ENCODE measurements around the gene PTPRO. TPM values are rescaled to one million over a fixed set of nuclear protein-coding genes. Genes with fewer than 3 reads are reported as not detected.

Gene PTPRO
- total RNA-seq, 2 donors from 2014 or later, result 4.6 to 5.6 TPM

DNA sequence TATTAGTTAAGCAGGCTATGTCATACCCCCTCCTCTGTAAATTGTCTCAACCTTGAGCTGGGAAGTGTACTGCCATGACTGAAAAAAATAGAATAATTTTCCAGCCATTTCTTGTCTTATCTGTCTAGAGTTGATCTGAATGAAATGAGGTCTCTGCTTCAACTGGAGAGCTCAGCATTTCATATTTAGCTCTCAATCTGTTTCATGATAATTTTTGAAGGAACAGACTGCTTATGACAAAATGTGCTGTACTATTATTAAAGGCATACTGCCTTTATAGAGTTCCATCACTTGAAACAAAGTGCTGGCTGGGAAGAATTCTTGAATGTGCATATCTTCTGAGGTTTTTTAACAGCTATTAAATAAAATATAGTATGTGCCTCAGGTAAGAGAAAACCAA is 19.1 kb downstream of the PTPRO start:
- intact Hi-C loops (cut with DNase I), result no loop called here
- no peak for DNase-seq (ENCODE audit: low spot score)

DNA sequence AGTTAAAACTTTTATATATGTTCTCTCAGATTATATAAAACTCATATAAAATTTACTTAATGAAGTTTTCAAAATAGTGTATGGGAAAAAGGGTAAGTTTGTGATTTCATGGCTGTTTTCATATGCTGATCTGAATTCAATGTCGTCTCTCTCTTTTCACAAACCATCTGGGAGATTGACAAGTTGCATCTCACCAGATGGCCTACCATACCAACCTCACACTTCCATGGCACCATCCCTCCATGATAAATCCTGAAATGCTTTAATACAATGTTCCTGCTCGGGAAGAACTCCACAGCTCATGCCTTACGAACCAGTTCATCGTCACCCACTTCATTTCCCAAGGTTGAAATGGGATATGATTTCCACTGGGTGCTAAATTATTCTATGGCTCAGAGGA is 22.3 kb downstream of the PTPRO start:
- DNase-seq (ENCODE audit: low spot score), result no peak
- intact Hi-C loops (cut with DNase I), result no loop called here

DNA sequence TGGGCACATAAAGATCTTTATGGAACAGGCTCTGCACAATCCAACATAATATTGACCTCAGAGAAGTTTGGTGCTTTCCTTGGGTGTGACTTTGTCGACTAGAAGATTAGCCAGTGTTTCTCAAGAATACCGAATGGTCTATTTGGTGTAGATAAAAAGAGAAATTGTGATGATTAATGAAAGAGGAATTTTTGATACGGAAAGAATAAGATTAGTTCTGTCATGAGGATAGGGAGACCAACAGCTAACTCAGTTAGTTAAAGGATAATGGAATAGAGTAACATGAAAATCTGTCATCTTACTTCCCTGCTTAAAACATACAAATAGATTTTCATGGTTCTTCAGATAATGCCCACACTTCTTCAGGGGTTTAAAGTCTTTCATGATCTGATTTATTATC is 24.2 kb downstream of the PTPRO start:
- no peak for DNase-seq (ENCODE audit: low spot score)
- intact Hi-C loops (cut with DNase I), result no loop called here

- no peak for DNase-seq (ENCODE audit: low spot score)
These were observed 28.3 kb downstream of the PTPRO start for GRCh38 chr12:15350643-15351042.

GRCh38 chr12:15355766-15356165 is 33.5 kb downstream of the PTPRO start:
- DNase-seq (ENCODE audit: low spot score), result no peak
- intact Hi-C loops (cut with DNase I), result no loop called here

More at GRCh38 chr12:15350643-15351042, 28.3 kb downstream of the PTPRO start:
- intact Hi-C loops (cut with DNase I), result no loop called here

- DNase-seq (ENCODE audit: low spot score), result no peak
- intact Hi-C loops (cut with DNase I), result no loop called here
These were observed 34.6 kb downstream of the PTPRO start for GRCh38 chr12:15356951-15357364.

- no peak for DNase-seq (ENCODE audit: low spot score)
These were observed 42.2 kb downstream of the PTPRO start for GRCh38 chr12:15364221-15365160.

GRCh38 chr12:15368812-15369211 is 46.5 kb downstream of the PTPRO start:
- no peak for DNase-seq (ENCODE audit: low spot score)
- intact Hi-C loops (cut with DNase I), result no loop called here

More at GRCh38 chr12:15364221-15365160, 42.2 kb downstream of the PTPRO start:
- intact Hi-C loops (cut with DNase I), result no loop called here

DNA sequence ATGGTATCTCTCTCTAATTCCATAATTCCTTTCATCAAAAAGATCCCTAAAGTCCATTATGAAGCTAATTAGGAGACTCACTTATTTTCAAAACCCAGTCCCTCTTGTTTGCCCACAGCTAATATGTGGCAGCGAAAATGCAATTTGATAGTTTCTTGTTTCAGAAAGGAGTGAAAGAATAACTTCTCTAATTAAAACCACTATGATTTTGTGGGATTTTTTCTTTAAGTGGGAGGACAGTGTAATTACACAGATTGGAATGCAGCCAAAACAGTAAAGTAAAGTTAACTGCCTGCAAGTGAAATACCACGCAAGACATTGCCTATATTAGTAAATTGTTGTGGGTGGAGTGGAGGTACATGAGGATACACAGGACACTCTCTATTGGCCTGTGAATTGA is 50.0 kb downstream of the PTPRO start:
- intact Hi-C loops (cut with DNase I), result no loop called here
- DNase-seq (ENCODE audit: low spot score), result no peak

GRCh38 chr12:15387772-15388171 is 65.5 kb downstream of the PTPRO start:
- no peak for DNase-seq (ENCODE audit: low spot score)
- intact Hi-C loops (cut with DNase I), result no loop called here

DNA sequence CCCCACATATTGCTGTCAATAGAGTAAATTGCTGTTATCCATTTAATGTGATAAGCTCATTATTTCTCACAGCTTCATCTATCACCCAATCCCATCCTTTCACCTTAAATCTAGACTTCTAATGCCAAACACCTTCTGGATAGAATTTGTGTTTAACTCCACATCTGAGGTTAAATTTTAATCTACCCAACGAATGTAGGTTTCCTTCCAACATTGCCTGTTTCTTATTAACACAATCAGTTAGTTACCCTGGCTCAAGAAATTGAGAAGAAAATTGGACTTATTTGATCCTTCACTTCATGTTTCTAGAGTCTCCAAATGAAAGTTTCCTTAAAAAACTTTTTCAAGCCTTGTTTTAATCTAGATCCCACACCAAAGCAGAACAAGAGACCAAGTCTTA is 67.3 kb downstream of the PTPRO start:
- DNase-seq (ENCODE audit: low spot score), result no peak
- intact Hi-C loops (cut with DNase I), result no loop called here

- DNase-seq (ENCODE audit: low spot score), result no peak
- intact Hi-C loops (cut with DNase I), result no loop called here
These were observed 70.7 kb downstream of the PTPRO start for GRCh38 chr12:15393037-15393436.

DNA sequence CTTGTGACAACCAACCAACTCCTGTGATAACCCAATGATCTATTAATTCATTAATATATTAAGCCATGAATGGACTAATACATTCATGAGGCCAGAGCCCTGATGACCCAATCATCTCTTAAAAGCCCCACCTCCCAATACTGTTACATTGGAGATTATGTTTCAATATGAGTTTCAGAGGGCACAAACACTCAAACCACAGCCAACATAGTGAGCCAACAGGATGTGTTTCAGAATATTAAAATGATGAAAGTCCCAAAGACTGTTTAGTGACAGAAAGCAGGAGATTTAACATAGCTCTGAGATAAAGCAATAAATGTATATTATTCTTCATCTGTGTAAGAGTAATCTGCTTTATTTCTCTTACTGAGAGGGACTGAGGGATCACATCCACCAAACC is 71.7 kb downstream of the PTPRO start:
- intact Hi-C loops (cut with DNase I), result no loop called here

GRCh38 chr12:15404485-15404884 is 82.2 kb downstream of the PTPRO start:
- DNase-seq (ENCODE audit: low spot score), result no peak
- intact Hi-C loops (cut with DNase I), result no loop called here

More for the DNA sequence above, 71.7 kb downstream of the PTPRO start:
- DNase-seq (ENCODE audit: low spot score), result no peak

DNA sequence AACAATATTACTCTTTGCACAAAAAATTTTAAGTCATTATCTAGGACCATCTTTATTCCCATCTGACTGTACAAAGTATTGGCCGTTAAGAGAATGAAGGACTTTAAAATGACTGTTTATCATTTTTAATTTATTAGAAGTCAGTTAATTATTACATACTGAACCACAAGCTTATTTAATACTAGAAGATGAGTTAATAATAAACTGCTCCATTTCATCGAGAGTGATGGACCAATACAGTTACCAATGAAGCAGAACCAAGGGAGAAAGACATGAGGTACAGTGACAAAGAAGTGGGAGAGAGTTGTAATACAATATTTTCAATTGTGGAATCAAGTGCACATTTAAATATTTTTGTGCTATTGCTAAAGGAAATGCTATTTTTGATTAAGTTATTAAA is 83.3 kb downstream of the PTPRO start:
- DNase-seq (ENCODE audit: low spot score), result no peak
- intact Hi-C loops (cut with DNase I), result no loop called here

DNA sequence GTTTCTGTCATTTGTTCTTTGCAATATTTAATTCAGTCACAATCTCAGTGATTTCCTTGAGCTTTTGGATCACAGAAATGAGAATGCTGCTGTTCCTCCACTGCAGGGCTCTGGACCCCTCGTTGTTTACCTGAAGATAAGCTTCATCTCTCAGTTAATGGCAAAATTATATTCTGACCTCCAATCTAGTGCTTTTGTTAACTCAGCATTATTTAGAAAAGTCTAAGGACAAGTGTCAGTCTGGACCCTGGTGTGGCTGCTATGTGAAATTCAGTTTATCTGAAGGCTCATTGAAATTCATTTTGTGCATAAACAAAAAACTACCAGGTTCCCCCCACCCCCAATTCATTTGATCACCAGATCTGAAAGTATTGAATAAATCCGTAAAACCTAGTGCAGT is 84.7 kb downstream of the PTPRO start:
- DNase-seq (ENCODE audit: low spot score), result no peak
- intact Hi-C loops (cut with DNase I), result no loop called here

GRCh38 chr12:15411842-15412241 is 89.5 kb downstream of the PTPRO start:
- intact Hi-C loops (cut with DNase I), result no loop called here
- no peak for DNase-seq (ENCODE audit: low spot score)

DNA sequence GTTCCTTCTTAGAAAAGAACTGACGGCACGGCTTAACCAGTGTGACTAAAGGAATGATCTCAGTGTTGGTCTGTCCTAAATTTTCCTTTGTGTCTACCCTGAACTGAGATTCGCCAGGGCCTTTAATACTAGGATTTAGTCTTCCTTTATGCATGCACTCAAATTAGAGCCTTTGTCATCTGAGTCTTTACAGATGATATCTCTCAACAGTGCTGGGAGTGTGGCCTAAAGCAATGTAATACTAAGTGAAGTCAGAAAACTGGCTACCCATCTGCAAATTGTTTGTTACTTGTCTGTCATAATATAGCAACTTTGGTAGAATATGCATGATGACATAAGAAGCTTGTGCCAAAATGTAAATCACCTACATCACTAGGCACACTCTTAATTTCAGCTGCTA is 95.4 kb downstream of the PTPRO start:
- intact Hi-C loops (cut with DNase I), result no loop called here
- DNase-seq (ENCODE audit: low spot score), result no peak

- DNase-seq (ENCODE audit: low spot score), result no peak
These were observed 101.3 kb downstream of the PTPRO start for GRCh38 chr12:15423629-15424028.

DNA sequence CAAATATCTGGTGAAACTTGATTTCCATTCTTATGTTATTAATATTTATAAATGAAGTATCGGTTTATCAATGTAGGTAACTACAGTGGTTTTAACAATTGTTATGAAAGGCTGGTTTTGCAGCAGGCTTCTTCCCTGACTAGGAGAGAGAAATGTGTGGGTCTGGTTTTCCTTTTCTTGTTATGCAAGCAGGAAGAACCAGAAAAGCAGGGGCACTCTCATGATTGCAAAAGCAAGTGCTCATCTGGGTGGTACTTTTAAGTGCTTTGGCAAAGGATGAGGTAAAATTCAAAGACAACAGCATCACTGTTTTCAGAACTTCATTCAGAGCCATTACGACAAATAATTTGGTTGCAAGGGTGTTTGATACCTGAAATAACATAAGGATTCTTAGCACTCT is 105.6 kb downstream of the PTPRO start:
- DNase-seq (ENCODE audit: low spot score), result no peak
- intact Hi-C loops (cut with DNase I), result no loop called here

More at GRCh38 chr12:15423629-15424028, 101.3 kb downstream of the PTPRO start:
- intact Hi-C loops (cut with DNase I), result no loop called here

DNA sequence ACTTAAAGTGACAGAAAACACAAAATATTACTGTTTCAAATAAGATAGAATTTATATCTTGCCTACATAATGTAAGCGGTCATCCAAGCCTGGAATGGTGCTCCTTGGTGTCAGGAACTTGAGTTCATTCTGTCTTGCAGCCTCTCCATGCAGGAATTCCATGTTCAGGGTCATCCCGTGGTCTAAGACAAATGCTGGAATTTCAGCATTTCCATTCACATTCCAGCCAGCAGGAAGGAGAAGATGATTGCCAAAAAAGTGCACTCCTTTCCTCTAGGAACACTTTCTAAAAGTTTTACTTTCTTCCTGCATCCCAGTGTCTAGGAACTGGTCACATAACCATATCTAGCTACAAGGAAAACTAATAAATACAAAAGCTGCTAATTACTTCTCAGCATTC is 106.3 kb downstream of the PTPRO start:
- no peak for DNase-seq (ENCODE audit: low spot score)
- intact Hi-C loops (cut with DNase I), result no loop called here

Data from posterior vena cava (tissue), 2 donors.